ENCODE measurements around the gene HOMER2. TPM values are rescaled to one million over a fixed set of nuclear protein-coding genes. Genes with fewer than 3 reads are reported as not detected.
"Not testable (repeated sequence)": the region's sequence is repeated elsewhere in the genome, so short reads cannot be mapped to it uniquely, and the experiment has no call there.

Gene HOMER2
- total RNA-seq, 2 donors from 2014 or later, result 2.2 to 4.4 TPM

- ATAC-seq, result no peak
- Mint-ChIP-seq H3K9me3 (no peaks in the 10 kb centered on the region), H3K36me3 (no peaks in the 10 kb centered on the region), H3K27ac (no peak overlapping the region)
- no peak for DNase-seq (ENCODE audit: low spot score in 2 of 2)
These were observed 9.3 kb downstream of the HOMER2 start for GRCh38 chr15:82943176-82943575.

DNA sequence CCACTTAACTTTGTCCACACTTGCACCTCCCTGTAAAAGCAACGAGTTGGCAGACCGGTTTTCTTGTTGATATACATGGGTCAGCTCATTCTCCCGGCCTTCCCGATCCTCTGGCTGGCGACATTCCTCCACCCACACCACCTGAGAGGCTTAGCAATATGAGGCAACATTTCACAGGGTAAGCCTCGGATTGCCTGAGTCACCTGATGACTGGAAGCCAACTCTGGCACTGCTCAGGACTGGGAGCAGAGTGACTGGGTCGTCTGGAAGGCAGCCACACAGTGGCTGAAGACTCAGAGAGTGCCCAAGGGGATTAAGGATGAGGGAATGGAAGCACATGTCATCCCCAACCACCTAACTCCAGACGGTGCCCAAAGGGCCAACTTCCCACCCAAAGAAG, 9.8 kb downstream of the HOMER2 start:
- no peaks in the 10 kb centered on the region for H3K9me3 Mint-ChIP-seq
- no peak overlapping the region for H3K27ac Mint-ChIP-seq
- DNase-seq (ENCODE audit: low spot score in 2 of 2) (no peak), ATAC-seq (no peak)
- H3K36me3 Mint-ChIP-seq, result no peaks in the 10 kb centered on the region

DNA sequence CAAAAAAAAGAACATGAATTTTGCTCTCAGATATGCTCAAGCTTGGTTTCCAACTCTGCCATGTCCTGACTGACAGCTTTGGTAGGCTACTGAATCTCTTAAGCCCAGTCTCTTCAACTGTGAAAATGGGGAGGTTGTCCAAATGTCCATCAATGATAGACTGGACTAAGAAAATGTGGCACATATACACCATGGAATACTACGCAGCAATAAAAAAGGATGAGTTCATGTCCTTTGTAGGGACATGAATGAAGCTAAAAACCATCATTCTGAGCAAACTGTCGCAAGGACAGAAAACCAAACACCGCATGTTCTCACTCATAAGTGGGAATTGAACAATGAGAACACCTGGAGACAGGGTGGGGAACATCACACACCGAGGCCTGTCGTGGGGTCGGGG, 12.8 kb downstream of the HOMER2 start:
- H3K27ac Mint-ChIP-seq; ATAC-seq; H3K36me3 Mint-ChIP-seq; DNase-seq (ENCODE audit: low spot score in 2 of 2); H3K9me3 Mint-ChIP-seq: not testable (repeated sequence)

- Mint-ChIP-seq H3K36me3 (no peaks in the 10 kb centered on the region), H3K27ac (no peak overlapping the region), H3K9me3 (no peaks in the 10 kb centered on the region)
- DNase-seq (ENCODE audit: low spot score in 2 of 2) (no peak), ATAC-seq (no peak)
These were observed 14.8 kb downstream of the HOMER2 start for GRCh38 chr15:82937712-82938058.

GRCh38 chr15:82936966-82937711, 15.4 kb downstream of the HOMER2 start:
- no peaks in the 10 kb centered on the region for H3K9me3 Mint-ChIP-seq

GRCh38 chr15:82935382-82935781, 17.1 kb downstream of the HOMER2 start:
- H3K27ac Mint-ChIP-seq, result peak overlapping the region in 1 of 2 donors; percentile 4
- DNase-seq (ENCODE audit: low spot score in 2 of 2) (no peak), ATAC-seq (no peak)
- no peaks in the 10 kb centered on the region for H3K36me3 Mint-ChIP-seq
- no peaks in the 10 kb centered on the region for H3K9me3 Mint-ChIP-seq

More at GRCh38 chr15:82936966-82937711, 15.4 kb downstream of the HOMER2 start:
- H3K36me3 Mint-ChIP-seq, result no peaks in the 10 kb centered on the region
- no peak overlapping the region for H3K27ac Mint-ChIP-seq
- DNase-seq (ENCODE audit: low spot score in 2 of 2) (no peak), ATAC-seq (no peak)

- Mint-ChIP-seq H3K27ac (peak overlapping the region; percentile 7 to 70), H3K9me3 (no peaks in the 10 kb centered on the region), H3K36me3 (no peaks in the 10 kb centered on the region)
- no peak for DNase-seq (ENCODE audit: low spot score in 2 of 2)
- ATAC-seq, result no peak
These were observed 18.2 kb downstream of the HOMER2 start for GRCh38 chr15:82934100-82934880.

DNA sequence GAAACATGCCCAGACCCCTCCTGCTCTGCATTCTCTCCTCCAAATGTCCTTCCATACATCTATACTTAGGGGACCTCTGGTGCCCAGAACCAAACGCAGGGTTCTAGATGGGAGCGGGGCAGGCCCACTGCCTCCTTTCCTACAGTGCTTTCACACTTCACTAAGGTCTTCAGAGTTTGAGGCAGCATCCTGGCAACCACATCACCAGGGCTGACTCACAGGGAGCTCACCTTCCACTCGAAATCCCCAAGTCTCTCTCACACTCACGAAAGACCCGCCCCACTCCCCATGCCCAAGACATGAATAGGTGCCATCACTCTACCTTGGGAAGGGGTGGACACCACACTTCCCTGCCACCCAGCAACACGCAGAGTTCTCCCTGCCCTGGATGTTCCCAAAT, 18.9 kb downstream of the HOMER2 start:
- no peaks in the 10 kb centered on the region for H3K9me3 Mint-ChIP-seq
- DNase-seq (ENCODE audit: low spot score in 2 of 2) (peak in 1 of 2 donors; percentile 10), ATAC-seq (peak; percentile 78 to 80)
- H3K36me3 Mint-ChIP-seq, result no peaks in the 10 kb centered on the region
- peak overlapping the region; percentile 25 to 70 for H3K27ac Mint-ChIP-seq

GRCh38 chr15:82931221-82931620, 21.3 kb downstream of the HOMER2 start:
- DNase-seq (ENCODE audit: low spot score in 2 of 2) (no peak), ATAC-seq (no peak)
- Mint-ChIP-seq H3K9me3 (no peaks in the 10 kb centered on the region), H3K36me3 (no peaks in the 10 kb centered on the region), H3K27ac (no peak overlapping the region)

DNA sequence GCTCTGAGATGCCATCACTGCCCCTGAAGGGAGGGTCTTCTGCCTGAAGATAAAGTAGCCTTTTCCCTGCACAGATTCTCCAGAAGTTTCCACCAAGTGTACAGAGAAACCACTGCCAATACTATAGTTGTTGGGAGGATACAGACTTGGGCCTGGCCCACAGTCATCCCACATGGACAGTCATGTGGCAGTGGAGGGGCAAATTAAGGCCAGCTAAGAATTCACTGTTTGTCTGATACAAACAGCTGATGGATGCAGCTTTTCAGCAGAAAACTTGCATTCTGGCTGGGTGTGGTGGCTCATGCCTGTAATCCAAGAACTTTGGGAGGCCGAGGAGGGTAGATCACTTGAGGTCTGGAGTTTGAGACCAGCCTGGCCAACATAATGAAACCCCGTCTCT, 22.1 kb downstream of the HOMER2 start:
- no peak for ATAC-seq
- H3K27ac Mint-ChIP-seq, result no peak overlapping the region
- no peaks in the 10 kb centered on the region for H3K9me3 Mint-ChIP-seq
- DNase-seq (ENCODE audit: low spot score in 2 of 2), result no peak
- no peaks in the 10 kb centered on the region for H3K36me3 Mint-ChIP-seq

- no peaks in the 10 kb centered on the region for H3K36me3 Mint-ChIP-seq
- no peaks in the 10 kb centered on the region for H3K9me3 Mint-ChIP-seq
- no peak for ATAC-seq
- no peak for DNase-seq (ENCODE audit: low spot score in 2 of 2)
- no peak overlapping the region for H3K27ac Mint-ChIP-seq
These were observed 23.8 kb downstream of the HOMER2 start for GRCh38 chr15:82928711-82929110.

DNA sequence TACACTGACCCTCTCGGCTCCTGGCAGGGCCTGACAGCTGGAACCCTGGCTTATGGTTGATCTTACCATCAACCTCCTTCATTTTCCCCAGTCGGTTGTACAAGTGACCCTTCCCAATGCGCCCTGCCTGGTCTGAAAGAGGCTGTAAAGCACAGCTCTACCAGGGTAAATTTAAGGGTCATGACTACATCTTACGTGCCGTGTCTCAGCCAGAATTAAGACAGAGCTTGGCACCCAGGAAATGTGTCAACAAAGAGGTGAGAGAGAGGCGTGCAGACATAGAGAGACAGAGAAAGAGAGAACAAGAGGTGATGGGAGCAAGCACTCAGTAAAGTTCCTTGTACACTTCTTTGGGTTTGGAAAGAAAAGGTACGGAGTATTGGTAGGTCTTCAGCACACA, 28.8 kb downstream of the HOMER2 start:
- DNase-seq (ENCODE audit: low spot score in 2 of 2) (no peak), ATAC-seq (no peak)
- no peaks in the 10 kb centered on the region for H3K36me3 Mint-ChIP-seq
- H3K27ac Mint-ChIP-seq, result no peak overlapping the region
- H3K9me3 Mint-ChIP-seq, result no peaks in the 10 kb centered on the region

DNA sequence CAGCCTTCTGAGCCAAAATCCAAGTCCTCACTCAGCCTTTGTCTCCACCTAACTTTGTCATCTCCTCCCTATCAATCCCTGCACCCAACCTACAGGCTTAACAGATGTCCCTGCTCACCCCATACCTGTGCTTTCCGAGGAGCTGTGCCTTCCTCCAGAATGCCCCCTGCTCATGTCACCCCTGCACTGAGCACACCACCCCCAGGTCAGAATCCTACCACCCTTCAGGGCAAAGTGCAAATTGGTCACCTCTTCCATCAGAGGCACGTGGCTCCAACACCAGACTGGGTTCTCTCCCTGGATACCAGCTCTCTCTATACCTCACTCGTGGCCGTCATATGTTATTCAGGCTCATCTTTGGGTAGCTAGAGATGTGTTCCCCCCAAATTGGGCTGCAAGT, 29.8 kb downstream of the HOMER2 start:
- Mint-ChIP-seq H3K9me3 (no peaks in the 10 kb centered on the region), H3K36me3 (no peaks in the 10 kb centered on the region), H3K27ac (no peak overlapping the region)
- ATAC-seq (no peak), DNase-seq (ENCODE audit: low spot score in 2 of 2) (no peak)

GRCh38 chr15:82921939-82922338, 30.6 kb downstream of the HOMER2 start:
- no peaks in the 10 kb centered on the region for H3K9me3 Mint-ChIP-seq
- DNase-seq (ENCODE audit: low spot score in 2 of 2), result no peak

GRCh38 chr15:82921242-82921641, 31.3 kb downstream of the HOMER2 start:
- no peaks in the 10 kb centered on the region for H3K9me3 Mint-ChIP-seq
- DNase-seq (ENCODE audit: low spot score in 2 of 2) (no peak), ATAC-seq (no peak)
- H3K36me3 Mint-ChIP-seq, result no peaks in the 10 kb centered on the region
- no peak overlapping the region for H3K27ac Mint-ChIP-seq

More at GRCh38 chr15:82921939-82922338, 30.6 kb downstream of the HOMER2 start:
- no peaks in the 10 kb centered on the region for H3K36me3 Mint-ChIP-seq
- H3K27ac Mint-ChIP-seq, result no peak overlapping the region
- ATAC-seq, result no peak

DNA sequence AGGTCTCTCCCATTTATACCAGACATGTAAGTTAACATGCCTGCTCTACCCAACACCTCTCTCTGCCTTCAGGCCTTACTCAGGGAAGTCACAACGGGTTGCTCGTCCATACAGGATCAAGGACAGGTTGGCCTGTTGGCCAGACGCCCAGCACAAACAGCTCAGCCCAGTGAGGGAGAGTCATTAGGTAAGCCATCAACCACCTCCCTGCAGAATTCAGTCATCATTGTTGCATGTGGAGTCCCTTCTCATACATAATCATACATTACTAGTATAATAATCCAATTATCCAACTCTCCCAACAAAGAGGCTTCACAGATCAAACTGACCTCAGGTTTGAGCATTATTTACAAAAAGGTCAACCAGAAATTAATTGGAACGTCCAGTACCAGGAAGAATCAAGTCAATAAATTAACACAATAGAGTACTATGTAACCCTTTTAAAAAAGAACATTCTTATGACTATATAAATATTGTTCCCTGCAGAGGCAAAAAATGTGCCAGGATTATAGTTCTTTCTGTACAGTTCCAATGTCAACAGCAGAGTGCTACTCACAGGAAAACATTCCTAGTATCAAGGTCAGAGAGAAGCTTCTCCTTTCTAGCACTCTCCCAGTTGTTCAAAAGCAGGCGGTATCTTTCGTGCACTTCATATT, 33.2 kb downstream of the HOMER2 start:
- DNase-seq (ENCODE audit: low spot score in 2 of 2), result no peak
- H3K27ac Mint-ChIP-seq, result no peak overlapping the region
- ATAC-seq, result no peak
- no peaks in the 10 kb centered on the region for H3K36me3 Mint-ChIP-seq
- H3K9me3 Mint-ChIP-seq, result no peaks in the 10 kb centered on the region

- ATAC-seq, result no peak
- no peak overlapping the region for H3K27ac Mint-ChIP-seq
- H3K36me3 Mint-ChIP-seq, result no peaks in the 10 kb centered on the region
- DNase-seq (ENCODE audit: low spot score in 2 of 2), result no peak
- no peaks in the 10 kb centered on the region for H3K9me3 Mint-ChIP-seq
These were observed 33.8 kb downstream of the HOMER2 start for GRCh38 chr15:82918607-82919230.

Measured in activated naive CD4-positive, alpha-beta T cell treated with anti-CD3 and anti-CD28 coated beads, Interleukin-2, amount 50 U/mL, for 72 hours (primary cell).